Subcutaneous abdominal adipose tissue (tissue), 5 donors: ENCODE results near the gene CDK9.

ENCODE experiments used
- H3K27ac ChIP-seq: one replicate; pipeline ENCODE4 v1.7.0; 2013; ENCODE audit warnings: low read depth, mild to moderate bottlenecking, inconsistent platforms, low read length, moderate library complexity
- H3K27me3 ChIP-seq, 5 donors: one replicate each; pipeline ENCODE4 v1.7.0; 2013; ENCODE audit warnings: low read length in 5 of 5, inconsistent platforms in 1 of 5; ENCODE audit not compliant: control insufficient read depth in 5 of 5, insufficient read depth in 4 of 5
- H3K36me3 ChIP-seq, 5 donors: one replicate each; pipeline ENCODE4 v1.7.0; 2013; ENCODE audit warnings: low read length in 5 of 5; ENCODE audit not compliant: control insufficient read depth in 5 of 5, insufficient read depth in 5 of 5
- H3K4me1 ChIP-seq, 5 donors: one replicate each; pipeline ENCODE4 v1.7.0; 2013; ENCODE audit warnings: low read length in 5 of 5, mild to moderate bottlenecking in 3 of 5, moderate library complexity in 1 of 5; ENCODE audit not compliant: control insufficient read depth in 5 of 5, insufficient read depth in 5 of 5
- H3K4me3 ChIP-seq, 5 donors: one replicate each; pipeline ENCODE4 v1.7.0; 2013; ENCODE audit warnings: low read length in 5 of 5, low read depth in 1 of 5
- H3K9ac ChIP-seq, 5 donors: one replicate each; pipeline ENCODE4 v1.7.0; 2013; ENCODE audit warnings: low read length in 5 of 5, mild to moderate bottlenecking in 4 of 5, moderate library complexity in 3 of 5
- H3K9me3 ChIP-seq, 5 donors: one replicate each; pipeline ENCODE4 v1.7.0; 2013; ENCODE audit warnings: low read length in 5 of 5; ENCODE audit not compliant: control insufficient read depth in 5 of 5
- donor health status: healthy.
- donor health status: healthy.
- donor health status: healthy.
- donor health status: healthy.
- donor health status: healthy.

The CDK9 gene

DNA sequence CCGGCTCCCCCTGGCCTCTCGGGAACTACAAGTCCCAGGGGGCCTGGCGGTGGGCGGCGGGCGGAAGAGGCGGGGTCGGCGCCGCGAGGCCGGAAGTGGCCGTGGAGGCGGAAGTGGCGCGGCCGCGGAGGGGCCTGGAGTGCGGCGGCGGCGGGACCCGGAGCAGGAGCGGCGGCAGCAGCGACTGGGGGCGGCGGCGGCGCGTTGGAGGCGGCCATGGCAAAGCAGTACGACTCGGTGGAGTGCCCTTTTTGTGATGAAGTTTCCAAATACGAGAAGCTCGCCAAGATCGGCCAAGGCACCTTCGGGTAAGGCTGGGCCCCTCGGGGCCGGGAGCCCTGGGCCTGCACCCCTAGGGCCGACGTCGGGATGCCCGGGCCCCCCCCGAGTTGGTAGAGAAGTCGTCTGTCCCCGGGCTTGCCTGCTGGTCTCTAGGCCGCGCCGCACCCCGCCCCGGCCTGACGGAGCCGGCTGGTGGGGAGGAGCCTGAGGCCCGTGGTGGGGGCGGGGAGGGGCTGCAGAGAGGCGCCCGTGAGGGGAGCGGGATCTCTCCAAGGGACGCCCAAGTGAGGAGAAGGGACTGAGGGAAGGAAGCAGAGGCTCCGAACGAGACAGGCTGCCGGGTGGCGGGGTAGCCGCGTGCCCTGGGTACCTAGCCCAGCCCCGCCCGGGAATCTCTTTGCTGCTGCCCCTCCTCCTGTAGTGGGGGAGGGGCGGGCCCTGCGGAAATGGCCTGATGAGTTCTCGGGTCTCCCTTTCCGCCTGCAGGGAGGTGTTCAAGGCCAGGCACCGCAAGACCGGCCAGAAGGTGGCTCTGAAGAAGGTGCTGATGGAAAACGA lies at the start of gene CDK9:
Gene CDK9, plus strand, starts transcription at position 102 of the 840 bp plus-strand sequence. Its CDS starts 115 bp downstream, at position 217.
- H3K36me3 ChIP-seq: peaks cover 0 to 42% (median 41%) of the 10 kb centered on the region in 5 donors
- peak within 1 kb of the TSS; percentile 92 for H3K27ac ChIP-seq
- no peaks in the 10 kb centered on the region for H3K27me3 ChIP-seq
- peaks cover 6 to 70% (median 53%) of the 10 kb centered on the region in 5 donors for H3K4me1 ChIP-seq
- peak within 1 kb of the TSS in 4 of 5 donors; percentile 71 to 96 (median 86) for H3K9ac ChIP-seq
- H3K9me3 ChIP-seq: no peaks in the 10 kb centered on the region
- peak within 1 kb of the TSS; percentile 42 to 85 (median 81) for H3K4me3 ChIP-seq

DNA sequence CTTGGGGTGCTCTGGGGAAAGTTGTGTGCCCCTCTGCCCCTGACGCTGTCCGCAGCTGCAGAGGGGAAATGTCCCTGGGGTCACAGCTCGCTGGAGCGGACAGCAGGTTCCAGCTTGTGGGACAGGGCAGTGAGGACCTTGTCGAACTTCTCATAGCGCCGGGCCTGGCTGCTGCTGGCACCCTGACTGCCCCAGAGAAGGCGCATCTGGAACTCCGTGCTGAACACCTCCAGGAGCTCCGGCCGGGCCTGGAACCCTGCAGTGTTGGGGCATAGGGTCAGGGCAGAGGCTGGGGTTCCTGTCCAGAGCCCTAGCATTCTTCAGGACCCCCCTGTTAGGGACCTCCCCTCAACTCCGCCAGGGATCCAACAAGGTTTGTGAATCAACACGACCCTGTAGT lies 47.2 kb upstream of the CDK9 start:
- peaks cover 0 to 47% (median 34%) of the 10 kb centered on the region in 5 donors for H3K36me3 ChIP-seq
- peaks cover 16 to 47% (median 40%) of the 10 kb centered on the region in 5 donors for H3K4me1 ChIP-seq
- no peaks in the 10 kb centered on the region for H3K27me3 ChIP-seq
- H3K27ac ChIP-seq: no peak overlapping the region
- H3K9ac ChIP-seq: no peak overlapping the region
- no peak overlapping the region for H3K4me3 ChIP-seq
- H3K9me3 ChIP-seq: no peaks in the 10 kb centered on the region

DNA sequence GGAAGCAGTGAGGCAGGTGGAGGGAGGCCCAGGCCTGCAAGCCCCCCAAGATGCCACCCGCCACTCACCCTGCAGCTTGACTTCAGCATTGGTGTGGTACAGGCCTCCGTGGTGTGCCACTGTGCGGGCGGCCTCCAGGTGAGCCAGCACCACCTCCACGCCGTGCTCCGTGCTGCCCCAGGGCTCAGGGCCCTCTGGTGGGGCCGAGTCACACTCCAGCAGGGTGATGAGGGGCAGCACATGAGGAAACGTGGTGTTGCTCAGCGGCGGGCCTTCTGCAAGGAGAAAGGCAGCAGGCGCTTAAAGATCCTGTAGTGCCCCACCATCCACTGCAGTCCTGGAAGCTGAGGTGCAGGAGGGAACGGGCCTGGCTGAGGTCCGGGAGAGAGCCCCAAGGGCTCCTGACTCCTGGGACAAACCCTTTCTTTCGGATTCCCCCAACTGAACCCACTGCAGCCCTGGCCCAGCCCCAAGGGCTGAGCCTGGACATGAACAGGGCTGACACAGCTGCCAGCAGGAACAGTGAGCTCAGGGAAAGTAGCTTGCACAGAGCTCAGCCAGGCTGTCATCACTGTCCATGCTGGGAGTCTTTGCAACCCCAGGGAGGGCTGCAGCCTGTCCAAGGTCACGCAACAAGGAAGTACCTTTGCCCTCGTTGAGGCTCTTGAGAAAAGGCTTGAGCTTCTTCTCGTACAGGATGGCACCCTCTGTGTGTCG lies 46.1 kb upstream of the CDK9 start:
- peak overlapping the region; percentile 58 for H3K27ac ChIP-seq
- H3K4me1 ChIP-seq: peaks cover 11 to 39% (median 32%) of the 10 kb centered on the region in 5 donors
- H3K27me3 ChIP-seq: no peaks in the 10 kb centered on the region
- peak overlapping the region in 1 of 5 donors; percentile 4 for H3K9ac ChIP-seq
- no peaks in the 10 kb centered on the region for H3K9me3 ChIP-seq
- peaks cover 0 to 53% (median 40%) of the 10 kb centered on the region in 5 donors for H3K36me3 ChIP-seq
- no peak overlapping the region for H3K4me3 ChIP-seq

DNA sequence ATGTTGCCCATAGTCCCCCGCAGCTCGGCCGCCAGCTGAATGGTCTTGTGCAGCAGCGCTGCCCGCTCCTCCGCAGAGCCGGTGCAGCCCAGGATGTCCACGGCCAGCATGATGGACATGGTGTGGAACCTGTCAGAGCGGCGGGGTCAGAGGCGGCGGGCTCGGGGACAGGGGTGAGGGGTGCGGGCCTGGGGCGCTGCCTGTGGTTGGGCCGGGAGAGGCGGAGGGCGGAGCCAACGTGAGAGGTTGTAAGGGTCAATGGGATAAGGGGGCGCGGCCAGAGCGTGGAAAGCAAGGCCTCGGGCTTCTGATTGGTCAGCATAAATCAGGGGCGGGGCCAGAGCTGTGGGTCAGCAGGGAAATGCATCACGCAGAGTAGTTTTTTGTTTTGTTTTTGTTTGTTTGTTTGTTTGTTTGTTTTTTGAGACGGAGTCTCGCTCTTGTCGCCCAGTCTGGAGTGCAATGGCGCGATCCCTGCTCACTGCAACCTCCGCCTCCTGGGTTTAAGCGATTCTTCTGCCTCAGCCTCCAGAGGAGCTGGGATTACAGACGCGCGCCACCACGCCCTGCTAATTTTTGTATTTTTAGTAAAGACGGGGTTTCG lies 43.9 kb upstream of the CDK9 start:
- no peaks in the 10 kb centered on the region for H3K27me3 ChIP-seq
- H3K27ac ChIP-seq: no peak overlapping the region
- H3K36me3 ChIP-seq: peaks cover 0 to 67% (median 54%) of the 10 kb centered on the region in 5 donors
- H3K4me3 ChIP-seq: no peak overlapping the region
- peaks cover 8 to 32% (median 24%) of the 10 kb centered on the region in 5 donors for H3K4me1 ChIP-seq
- no peaks in the 10 kb centered on the region for H3K9me3 ChIP-seq
- H3K9ac ChIP-seq: no peak overlapping the region

DNA sequence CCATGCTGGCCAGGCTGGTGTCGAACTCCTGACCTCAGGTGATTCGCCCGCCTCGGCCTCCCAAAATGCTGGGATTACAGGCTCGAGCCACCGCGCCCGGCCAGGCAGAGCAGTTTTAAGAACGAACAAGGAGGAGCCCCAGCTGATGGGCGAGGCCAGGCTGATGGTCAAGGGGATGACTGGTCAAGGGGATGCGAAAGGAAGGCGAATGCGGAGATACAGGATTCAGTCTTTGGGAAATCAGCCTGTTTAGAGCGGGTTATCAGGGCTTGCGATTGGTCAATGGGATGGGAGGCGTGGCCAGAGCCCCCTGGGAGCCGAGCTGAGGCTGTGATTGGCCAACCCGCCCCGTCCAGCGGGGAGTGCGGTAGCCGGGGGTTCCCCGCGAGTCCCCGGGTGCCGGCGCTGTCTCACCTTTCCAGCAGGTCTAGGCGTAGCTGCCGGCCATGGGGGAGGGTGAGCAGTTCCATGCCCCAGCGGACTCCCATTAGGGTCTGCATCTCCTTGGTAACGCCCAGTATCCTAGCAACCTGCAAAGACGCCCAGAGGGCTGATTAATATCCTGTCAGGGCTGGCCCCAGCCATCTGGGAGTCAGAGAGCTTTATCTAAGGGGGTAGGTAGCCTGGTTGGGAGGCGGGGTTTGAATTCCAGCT lies 43.3 kb upstream of the CDK9 start:
- Histone ChIP-seq H3K4me3 (no peak overlapping the region), H3K9me3 (no peaks in the 10 kb centered on the region), H3K27ac (no peak overlapping the region), H3K4me1 (peaks cover 6 to 32% (median 19%) of the 10 kb centered on the region in 5 donors), H3K9ac (no peak overlapping the region), H3K27me3 (no peaks in the 10 kb centered on the region), H3K36me3 (peaks cover 0 to 73% (median 59%) of the 10 kb centered on the region in 5 donors)

DNA sequence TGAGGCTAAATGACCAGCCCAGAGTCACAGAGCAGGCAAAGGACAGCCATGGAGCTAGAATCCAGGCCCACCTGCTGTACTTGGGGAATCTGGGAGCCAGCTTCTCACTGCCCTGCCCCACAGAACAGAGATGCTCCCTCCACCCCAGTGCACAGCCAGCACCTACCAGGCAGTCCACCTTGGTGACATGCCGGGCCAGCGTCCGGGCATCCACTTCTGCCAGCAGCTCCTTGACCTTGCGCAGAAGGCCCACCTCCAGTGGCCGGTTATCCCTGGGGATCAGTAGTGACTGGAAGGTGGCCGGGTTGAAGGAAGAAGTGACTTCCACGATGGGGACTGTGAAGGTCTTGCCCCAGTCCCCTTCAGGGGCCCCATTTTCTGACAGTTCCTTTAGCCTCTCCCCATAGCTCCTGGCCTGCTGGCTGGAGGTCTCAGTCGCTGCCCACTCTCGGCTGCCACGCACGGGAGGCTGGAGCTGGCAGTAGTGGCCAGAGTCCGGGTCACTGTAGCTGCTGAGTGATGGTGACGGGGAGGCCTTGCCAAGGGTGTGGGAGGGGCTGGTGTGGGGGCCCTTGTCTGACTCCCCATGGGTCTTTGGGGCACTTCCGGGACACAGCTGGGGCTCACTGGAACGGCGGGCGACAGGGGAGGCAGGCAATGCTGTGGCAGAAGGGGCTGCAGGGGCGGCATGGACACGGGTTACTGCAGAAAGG lies 41.3 kb upstream of the CDK9 start:
- H3K27me3 ChIP-seq: no peaks in the 10 kb centered on the region
- H3K4me1 ChIP-seq: peaks cover 6 to 32% (median 19%) of the 10 kb centered on the region in 5 donors
- peaks cover 0 to 76% (median 62%) of the 10 kb centered on the region in 5 donors for H3K36me3 ChIP-seq
- no peak overlapping the region for H3K27ac ChIP-seq
- no peaks in the 10 kb centered on the region for H3K9me3 ChIP-seq
- no peak overlapping the region for H3K9ac ChIP-seq
- H3K4me3 ChIP-seq: no peak overlapping the region

DNA sequence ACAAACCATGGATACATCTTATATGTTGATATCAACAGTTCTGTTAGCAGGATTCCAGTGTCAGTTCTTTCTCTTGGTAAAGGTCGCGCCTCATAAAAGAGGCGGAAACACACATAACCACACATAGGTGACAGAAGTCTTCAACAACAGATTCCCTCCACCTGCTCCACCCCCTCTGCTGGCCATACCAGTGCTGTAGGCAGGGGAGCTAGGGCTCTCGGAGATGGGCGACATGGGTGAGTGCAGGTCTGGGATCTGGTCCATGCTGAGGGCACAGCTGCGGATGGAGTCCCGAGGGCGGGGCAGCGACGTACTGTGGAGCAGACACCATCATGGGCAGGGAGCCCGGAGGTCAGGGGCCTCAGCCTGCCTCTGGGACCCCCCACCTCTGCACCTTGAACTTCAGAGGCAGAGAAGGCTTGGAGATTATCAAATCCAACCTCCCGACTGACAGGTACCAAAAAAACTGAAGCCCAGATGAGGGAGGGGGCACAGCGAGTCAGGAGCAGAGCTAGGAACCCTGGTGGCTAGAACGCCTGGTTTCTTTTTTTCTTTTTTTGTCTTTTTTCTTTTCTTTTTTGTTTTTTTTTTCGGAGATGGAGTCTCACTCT lies 38.8 kb upstream of the CDK9 start:
- Histone ChIP-seq H3K27ac (no peak overlapping the region), H3K9me3 (no peaks in the 10 kb centered on the region), H3K4me3 (no peak overlapping the region), H3K27me3 (no peaks in the 10 kb centered on the region), H3K9ac (no peak overlapping the region), H3K36me3 (peaks cover 0 to 80% (median 70%) of the 10 kb centered on the region in 5 donors), H3K4me1 (peaks cover 0 to 9% (median 6%) of the 10 kb centered on the region in 5 donors)

DNA sequence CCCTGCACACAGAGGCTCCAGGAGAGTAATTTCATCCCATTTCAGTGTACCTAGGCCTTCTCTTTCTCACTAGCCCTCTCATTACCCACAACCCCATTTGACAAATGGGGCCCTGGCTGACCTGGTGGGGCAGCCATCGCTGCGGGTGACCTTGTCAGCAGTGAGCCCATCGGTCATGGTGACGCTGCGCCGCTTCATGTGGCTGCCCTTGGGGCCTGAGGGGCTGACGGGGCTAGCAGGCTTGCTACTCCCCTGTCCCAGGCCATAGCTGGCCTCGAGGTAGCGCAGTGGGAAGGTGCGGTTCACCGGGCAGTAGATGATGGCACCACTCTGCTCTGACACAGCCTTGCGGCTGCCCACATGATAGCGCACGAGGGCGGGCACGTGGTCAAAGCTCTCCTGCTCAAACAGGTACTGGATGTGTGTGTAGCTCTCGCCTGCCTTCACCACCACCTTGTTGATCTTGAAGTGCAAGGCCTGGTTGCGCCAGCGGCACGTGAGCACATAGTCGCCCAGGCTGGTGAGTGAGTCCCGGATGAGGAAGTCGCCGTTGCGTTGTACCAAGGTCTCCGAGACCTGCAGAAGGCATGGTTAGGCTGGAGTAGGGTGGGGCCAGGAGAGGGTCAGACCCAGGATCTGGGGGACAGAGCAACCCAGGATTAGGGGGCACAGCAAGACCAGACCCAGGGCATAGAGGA lies 36.6 kb upstream of the CDK9 start:
- H3K4me1 ChIP-seq: peaks cover 0 to 25% (median 0%) of the 10 kb centered on the region in 5 donors
- no peak overlapping the region for H3K9ac ChIP-seq
- H3K36me3 ChIP-seq: peaks cover 0 to 78% (median 65%) of the 10 kb centered on the region in 5 donors
- H3K27ac ChIP-seq: no peak overlapping the region
- no peak overlapping the region for H3K4me3 ChIP-seq
- peaks cover 2 to 9% (median 7%) of the 10 kb centered on the region in 5 donors for H3K27me3 ChIP-seq
- H3K9me3 ChIP-seq: no peaks in the 10 kb centered on the region
